ENCODE results near the gene CRACDL.

CRACDL gene, protein sequence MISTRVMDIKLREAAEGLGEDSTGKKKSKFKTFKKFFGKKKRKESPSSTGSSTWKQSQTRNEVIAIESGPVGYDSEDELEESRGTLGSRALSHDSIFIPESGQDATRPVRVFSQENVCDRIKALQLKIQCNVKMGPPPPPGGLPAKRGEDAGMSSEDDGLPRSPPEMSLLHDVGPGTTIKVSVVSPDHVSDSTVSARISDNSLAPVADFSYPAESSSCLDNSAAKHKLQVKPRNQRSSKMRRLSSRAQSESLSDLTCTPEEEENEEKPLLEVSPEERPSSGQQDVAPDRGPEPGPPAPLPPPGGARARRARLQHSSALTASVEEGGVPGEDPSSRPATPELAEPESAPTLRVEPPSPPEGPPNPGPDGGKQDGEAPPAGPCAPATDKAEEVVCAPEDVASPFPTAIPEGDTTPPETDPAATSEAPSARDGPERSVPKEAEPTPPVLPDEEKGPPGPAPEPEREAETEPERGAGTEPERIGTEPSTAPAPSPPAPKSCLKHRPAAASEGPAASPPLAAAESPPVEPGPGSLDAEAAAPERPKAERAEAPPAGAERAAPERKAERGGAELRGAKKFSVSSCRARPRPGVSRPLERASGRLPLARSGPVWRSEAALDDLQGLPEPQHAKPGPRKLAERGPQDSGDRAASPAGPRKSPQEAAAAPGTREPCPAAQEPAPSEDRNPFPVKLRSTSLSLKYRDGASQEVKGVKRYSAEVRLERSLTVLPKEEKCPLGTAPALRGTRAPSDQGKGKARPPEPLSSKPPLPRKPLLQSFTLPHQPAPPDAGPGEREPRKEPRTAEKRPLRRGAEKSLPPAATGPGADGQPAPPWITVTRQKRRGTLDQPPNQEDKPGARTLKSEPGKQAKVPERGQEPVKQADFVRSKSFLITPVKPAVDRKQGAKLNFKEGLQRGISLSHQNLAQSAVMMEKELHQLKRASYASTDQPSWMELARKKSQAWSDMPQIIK

DNA sequence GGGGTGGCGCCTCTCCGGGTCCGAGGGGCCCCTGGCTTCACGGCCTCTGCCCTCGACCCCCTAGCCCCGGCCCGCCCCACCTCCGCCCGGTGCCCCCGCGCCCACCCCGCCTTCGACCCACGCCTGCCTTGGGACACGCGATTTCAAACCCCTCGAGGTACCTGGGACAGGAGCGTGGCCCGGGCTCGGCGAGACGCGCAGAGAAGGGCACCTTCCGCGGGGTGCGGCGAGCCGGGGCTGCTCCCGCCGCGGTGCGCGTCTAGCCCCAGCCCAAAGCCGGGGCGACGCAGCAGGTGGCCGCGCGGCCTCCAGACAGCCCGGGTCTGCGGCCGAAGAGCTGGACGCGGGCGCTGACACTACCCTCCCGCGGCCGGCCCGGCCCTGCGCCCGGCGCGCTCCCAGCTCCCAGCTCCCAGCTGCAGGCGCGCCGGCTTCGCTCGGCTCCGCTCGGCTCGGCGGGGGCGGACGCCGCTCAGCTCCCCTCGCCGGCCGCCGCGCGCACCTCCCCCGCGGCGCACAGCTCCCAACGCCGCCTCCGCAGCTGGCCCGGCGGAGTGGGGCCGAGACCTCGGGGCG is at the start of gene CRACDL:
Gene CRACDL, minus strand, starts transcription at position 449 of the 576 bp plus-strand sequence. CDS start 89,425 bp downstream, outside the sequence.
- peak; percentile 70 for DNase-seq (ENCODE audit: low read depth, low spot score)

DNA sequence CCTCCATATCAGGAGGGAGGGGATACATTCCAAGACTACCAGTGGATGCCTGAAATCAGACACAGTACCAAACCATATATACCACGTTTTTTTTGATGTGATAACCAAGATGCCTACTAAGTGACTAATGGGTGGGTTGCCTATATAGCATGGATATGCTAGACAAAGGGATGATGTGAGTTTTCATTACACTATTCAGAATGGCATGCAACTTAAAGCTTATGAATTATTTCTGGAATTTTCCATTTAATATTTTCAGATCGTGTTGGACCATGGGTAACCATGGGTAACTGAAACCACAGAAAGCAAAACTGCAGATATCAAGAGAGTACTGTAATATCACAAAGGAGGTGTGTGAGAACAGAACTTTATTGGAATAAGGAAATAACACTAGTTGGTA is 39.6 kb upstream of the CRACDL start:
- DNase-seq (ENCODE audit: low read depth, low spot score), result no peak

- no peak for DNase-seq (ENCODE audit: low read depth, low spot score)
Observed at GRCh38 chr2:98972582-98973167, 36.6 kb upstream of the CRACDL start.

- no peak for DNase-seq (ENCODE audit: low read depth, low spot score)
Observed at GRCh38 chr2:98959810-98960507, 23.9 kb upstream of the CRACDL start.

DNA sequence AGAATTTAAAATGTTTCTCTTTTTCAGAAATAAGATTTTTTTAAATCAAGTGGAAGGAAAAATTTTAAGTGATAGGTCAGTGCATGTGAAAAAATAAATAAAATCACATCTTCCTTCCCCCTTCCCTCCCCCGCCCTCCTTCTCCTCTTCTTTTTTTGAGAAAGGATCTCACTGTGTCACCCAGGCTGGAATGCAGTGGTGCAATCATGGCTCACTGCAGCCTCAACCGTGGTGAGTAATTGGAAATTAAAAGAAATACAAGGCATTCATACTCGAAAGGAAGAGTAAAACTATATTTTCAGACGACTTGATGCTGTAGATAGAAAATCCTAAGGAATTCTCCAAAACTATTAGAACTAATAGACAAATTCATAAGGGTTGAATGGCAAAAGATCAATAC is 16.9 kb upstream of the CRACDL start:
- no peak for DNase-seq (ENCODE audit: low read depth, low spot score)

DNA sequence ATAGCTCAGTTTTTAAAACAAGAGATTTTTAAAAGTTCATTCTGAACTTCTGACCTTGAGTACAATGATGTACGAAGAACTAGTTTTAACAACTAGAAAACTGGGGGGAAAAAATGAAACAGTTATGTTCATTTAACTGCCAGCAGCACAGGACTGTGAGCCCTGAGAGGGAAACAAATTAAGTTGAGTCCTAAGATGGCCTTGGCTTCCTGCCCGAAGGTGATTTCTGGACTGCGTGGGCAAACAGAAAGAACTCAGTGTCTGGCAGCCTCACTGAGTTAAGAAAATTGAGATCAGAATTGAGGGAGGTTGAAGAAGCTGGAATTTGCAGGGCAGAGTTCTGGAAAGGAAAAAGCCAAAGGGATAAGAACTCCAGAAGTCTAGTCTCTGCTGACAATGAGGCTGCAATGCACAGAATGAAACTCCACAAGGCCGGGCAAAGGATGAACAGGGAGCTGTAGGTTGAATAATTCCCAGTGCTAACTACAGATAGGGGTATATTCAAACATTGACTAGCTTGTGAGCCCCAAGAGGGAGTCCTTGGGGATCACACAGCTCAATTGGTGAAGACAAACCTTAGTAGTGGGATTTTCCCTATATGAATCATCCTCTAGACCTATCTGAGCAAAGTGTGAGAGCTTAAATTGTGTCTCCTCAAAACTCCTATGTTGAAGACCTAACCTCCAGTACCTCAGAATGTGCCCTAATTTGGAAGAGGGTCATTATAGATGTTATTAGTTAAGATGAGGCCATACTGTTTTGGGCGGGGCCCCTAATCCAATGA is 13.1 kb upstream of the CRACDL start:
- DNase-seq (ENCODE audit: low read depth, low spot score), result peak; percentile 14

DNA sequence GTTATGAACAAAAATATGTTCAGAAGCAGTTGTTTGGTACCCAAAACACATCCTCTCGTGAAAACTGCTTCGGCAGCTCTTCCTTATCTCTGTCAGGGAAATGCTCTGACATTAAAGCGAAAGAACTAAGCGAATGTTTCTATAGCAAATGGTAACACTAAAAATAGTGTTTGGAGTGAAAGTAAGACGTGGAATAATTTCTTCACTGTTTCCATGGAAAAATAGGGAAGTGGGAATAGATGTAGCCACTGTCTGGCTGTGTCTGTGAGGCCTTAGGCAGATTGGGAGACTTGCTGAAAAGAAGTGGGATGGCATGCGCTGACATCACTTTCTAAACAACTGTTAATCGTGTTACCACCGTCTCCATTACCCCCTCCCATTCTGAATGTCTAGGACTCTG is 11.5 kb upstream of the CRACDL start:
- no peak for DNase-seq (ENCODE audit: low read depth, low spot score)

DNA sequence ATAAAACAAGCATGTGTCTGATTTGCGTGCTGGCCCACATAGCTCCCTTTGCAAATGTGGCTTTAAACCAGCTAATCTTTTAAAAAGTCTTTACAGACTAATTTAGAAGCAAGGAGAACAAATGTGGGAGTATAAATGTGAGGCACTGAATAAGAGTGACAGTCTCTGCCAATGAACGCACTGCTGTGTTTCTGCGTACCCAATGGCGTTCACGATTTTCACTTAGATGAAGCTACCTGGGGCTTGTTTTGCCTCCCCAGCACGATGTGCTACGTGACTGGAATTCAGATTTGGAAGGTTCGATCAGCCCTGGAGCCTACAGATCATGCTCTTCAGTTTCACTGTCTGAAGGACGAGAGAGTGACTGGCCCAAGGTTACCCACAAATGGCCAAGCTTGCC is 10.8 kb upstream of the CRACDL start:
- DNase-seq (ENCODE audit: low read depth, low spot score), result no peak

GRCh38 chr2:98944775-98945174 is 8.8 kb upstream of the CRACDL start:
- peak; percentile 92 for DNase-seq (ENCODE audit: low read depth, low spot score)

DNA sequence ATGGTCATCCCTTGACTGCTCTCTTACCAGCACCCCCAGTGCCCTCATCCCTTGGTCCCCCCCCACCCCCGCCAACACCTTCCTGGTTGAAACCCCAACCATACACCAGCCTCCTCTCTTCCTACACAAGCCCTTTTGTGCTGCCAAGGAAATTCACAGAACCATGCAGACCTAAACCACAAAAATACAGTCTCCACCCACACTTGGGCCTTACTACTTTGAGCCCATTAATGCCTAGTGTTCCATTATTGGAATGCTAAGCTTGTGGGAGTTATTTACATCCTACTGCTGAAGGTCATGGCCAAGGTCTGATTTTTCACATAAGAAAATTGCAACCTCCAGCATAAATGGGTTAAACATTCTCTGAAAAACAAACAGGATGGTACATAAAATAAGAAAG is 4.1 kb upstream of the CRACDL start:
- peak; percentile 22 for DNase-seq (ENCODE audit: low read depth, low spot score)

GRCh38 chr2:98937906-98938305 is 1.9 kb upstream of the CRACDL start:
- DNase-seq (ENCODE audit: low read depth, low spot score), result no peak

- DNase-seq (ENCODE audit: low read depth, low spot score), result peak; percentile 43
Observed at GRCh38 chr2:98936353-98937351, 627 bp upstream of the CRACDL start.

- no peak for DNase-seq (ENCODE audit: low read depth, low spot score)
Observed at GRCh38 chr2:98935111-98935770, 784 bp downstream of the CRACDL start.

DNA sequence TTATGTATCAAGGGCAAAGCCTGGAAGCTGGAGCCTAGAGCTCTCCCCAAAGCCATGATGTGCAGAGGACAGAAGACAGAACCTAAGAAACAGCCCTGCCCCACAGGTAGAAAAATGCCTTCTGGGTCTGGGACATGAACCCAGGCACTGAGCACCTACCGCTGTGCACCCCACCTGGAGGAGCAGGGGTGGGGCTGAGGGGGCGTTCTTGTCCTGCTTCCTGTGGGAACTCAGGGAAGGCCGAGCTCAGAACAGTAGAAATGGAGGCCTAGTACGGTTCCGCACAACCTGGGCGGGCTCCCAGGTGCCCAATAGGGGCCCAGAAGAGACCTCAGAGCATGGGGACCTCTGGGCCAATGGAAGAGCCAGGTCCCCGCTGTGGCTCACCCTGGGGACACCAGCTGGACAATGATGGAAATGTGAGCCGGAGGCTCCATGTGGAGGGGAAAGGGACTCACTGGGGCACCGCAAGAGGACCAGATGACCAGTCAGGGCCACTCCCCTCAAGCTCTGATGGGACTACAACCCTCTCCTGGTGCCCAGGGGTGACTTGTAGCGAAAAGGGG is 3.2 kb downstream of the CRACDL start:
- DNase-seq (ENCODE audit: low read depth, low spot score), result no peak

- no peak for DNase-seq (ENCODE audit: low read depth, low spot score)
Observed at GRCh38 chr2:98932164-98932563, 3.9 kb downstream of the CRACDL start.

DNA sequence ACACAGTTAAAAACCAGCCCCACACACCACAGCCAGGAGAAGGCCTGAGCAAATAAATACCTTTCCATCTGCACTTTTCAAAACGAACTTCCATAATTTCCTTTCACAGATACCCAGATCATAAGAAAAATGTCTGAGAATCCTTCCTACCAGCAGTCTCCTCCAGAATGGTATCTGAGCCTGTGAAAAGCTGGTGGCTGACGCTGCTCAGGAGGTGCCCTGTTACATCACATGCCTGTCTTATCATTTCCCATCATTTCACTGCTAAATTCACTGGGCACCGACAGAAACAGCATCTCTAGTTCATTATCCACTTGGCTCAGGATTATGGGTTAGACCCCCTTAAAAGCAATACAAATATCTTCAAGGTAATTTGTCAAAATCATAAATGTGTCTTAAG is 4.4 kb downstream of the CRACDL start:
- DNase-seq (ENCODE audit: low read depth, low spot score), result no peak

DNA sequence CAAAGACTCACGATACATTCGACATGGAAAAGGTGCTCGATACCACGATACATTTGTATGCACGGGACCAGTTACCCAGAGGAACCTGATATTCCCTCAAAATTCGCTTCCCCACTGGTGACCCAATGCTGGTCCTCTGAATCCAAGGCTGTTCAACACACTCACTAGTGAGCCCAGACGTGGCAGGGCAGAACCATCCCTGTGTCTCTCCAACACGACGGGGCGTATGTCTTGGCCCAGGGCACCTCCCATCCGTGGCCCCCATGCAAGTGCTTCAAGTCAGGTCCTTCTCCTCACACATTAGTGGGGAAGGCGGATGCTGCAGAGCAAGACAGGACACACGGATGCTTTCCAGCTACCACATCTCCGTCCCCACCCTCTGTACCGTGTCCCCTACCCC is 6.1 kb downstream of the CRACDL start:
- no peak for DNase-seq (ENCODE audit: low read depth, low spot score)

GRCh38 chr2:98928242-98928641 is 7.8 kb downstream of the CRACDL start:
- DNase-seq (ENCODE audit: low read depth, low spot score), result no peak
